ENCODE measurements around the gene CHAD. TPM values are rescaled to one million over a fixed set of nuclear protein-coding genes. Genes with fewer than 3 reads are reported as not detected.
"Not testable (repeated sequence)": the region's sequence is repeated elsewhere in the genome, so short reads cannot be mapped to it uniquely, and the experiment has no call there.

The CHAD gene
- total RNA-seq, 1 donor from 2014 or later: not detected

DNA sequence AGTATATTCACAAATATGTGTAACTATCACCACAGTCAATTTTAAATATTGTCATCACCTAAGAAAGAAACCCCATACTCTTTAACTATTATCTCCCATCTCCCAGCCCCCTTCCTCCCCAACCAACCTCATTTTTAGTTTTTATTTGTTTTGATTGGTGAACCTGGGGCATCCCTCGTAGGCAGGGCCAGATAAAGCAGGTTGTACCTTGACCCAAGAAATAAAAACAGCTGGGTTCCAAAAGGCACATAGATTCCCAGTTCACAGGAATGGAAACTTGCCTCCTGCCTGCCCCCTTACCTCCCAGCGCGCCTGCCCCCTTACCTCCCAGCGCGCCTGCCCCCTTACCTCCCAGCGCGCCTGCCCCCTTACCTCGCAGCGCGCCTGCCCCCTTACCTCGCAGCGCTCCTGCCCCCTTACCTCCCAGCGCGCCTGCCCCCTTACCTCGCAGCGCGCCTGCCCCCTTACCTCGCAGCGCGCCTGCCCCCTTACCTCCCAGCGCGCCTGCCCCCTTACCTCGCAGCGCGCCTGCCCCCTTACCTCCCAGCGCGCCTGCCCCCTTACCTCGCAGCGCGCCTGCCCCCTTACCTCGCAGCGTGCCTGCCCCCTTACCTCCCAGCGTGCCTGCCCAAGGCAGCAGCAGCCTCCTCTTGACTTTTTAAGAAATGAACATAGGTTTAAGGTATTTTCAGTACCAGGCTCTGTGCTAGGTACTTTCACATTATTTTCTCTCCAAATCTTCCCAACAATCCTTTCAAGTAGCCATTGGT is 7.3 kb upstream of the CHAD start:
- intact Hi-C loops (cut with micrococcal nuclease): loop anchor here (5.0 kb wide), 1 partner anchor 231 kb away; the partner anchor contains the start of gene ANKRD40

DNA sequence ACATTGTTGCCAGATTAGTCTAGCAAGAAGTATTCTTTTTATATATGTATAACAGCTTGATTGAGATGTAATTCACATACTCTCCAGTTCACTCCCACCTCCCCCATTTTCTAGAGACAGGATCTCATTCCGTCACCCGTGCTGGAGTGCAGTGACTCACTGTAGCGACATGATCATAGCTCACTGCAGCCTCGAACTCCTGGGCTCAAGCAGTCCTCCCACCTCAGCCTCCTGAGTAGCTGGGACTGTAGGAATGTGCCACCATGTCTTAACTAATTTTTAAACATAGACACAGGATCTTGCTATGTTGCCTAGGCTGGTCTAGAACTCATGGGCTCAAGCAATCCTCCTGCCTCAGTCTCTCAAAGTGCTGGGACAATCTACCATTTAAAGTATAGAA is 6.7 kb upstream of the CHAD start:
- intact Hi-C loops (cut with micrococcal nuclease): loop anchor here (5.0 kb wide), 1 partner anchor 232 kb away; the partner anchor contains the start of gene ANKRD40

DNA sequence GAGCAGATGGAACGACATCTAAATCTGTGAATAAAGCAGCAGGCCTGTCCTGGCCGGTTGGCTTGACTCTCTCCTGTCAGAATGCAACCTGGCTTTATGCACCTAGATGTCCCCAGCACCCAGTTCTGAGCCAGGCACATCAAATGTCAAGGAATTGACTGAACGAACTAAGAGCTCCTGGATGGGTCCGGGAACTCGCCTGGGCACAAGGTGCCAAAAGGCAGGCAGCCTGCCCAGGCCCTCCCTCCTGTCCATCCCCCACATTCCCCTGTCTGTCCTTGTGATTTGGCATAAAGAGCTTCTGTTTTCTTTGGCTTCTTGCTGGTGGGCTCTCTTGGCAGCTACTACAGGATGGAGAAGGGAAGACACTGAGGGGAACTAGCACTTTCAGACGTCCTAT is 5.8 kb upstream of the CHAD start:
- intact Hi-C loops (cut with micrococcal nuclease): no loop called here

DNA sequence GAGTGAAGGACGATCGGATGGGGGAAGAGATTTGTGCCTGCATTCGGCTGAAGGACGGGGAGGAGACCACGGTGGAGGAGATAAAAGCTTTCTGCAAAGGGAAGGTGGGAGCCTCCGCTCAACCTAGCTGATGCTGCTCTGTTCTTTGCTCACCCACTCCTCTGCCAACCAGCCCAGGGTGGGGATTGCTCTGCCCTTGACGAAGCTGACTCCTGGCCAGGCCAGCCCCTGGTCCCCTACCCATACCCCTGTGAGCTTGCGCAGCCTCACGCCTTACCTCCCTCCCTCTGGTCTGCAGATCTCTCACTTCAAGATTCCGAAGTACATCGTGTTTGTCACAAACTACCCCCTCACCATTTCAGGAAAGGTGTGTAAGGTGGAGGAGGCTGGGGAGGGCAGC is 5.2 kb upstream of the CHAD start:
- intact Hi-C loops (cut with micrococcal nuclease): no loop called here

DNA sequence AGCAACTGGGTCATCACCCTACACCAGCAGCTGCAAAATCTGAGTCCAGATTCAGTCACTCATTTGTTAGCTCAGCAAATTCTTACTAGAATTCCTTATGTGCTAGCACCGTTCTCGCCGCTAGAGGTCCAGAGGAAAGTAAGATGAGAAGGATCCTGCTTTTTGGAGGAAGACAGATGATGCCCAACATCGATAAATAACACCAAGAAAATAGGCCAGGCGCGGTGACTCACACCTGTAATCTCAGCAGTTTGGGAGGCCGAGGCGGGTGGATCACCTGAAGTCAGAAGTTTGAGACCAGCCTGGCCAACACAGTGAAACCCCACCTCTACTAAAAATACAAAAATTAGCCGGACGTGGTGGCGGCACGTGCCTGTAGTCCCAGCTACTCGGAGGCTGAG is 4.1 kb upstream of the CHAD start:
- intact Hi-C loops (cut with micrococcal nuclease): not testable (repeated sequence)

DNA sequence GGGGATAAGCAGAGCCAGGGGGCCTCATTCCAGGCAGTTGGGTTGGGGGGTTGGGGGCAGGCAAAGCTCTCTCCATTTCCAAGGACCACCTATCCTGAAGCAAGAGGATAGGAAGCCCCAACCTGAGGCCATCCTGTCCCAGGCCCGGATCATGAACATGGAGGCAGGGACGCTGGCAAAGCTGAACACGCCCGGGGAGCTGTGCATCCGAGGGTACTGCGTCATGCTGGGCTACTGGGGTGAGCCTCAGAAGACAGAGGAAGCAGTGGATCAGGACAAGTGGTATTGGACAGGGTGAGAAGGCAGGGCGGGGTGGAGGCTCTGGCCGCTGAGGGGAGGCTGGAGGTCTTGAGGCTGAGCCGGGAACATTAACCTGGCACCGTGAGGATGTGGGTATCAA is 3.6 kb upstream of the CHAD start:
- intact Hi-C loops (cut with micrococcal nuclease): no loop called here

DNA sequence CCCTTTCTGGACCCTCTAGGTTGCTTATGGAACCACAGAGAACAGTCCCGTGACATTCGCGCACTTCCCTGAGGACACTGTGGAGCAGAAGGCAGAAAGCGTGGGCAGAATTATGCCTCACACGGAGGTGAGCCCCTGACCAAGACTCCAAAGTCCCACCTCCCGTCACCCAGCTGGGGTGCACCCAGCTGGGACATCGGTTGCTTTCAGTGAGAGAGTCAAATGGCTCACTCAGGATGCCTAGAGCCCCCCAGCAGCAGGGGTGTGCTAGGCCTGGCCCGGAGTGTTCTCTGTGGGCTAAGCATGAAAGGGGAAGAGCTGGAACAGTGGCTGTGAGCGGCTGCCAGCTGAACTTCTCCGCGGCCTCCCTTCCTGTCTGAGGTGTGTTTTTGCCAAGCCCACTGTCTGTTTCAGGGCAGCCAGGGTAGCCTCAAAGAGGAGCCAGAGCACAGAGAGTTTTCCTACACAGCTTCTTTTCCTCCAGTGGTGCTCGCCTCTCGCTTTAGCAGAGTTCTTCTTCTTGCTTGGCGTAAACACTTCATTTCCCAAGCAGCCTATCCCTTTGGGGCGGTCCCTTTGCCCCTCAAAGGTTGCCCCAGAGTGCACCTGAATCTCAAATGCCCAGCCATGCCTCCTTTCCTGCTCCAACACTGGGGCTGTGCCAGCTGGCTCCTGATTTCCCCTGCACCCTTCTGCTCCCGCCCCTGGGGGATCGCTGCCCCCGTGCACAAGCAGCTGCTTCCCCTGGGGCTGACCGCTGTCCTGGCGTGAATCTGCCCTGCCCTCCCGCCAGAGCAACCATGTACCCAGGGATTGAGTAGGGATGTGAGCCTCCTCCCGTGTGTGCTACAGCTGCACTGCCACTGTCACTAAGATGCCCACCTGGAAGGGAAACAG is 2.6 kb upstream of the CHAD start:
- intact Hi-C loops (cut with micrococcal nuclease): no loop called here

DNA sequence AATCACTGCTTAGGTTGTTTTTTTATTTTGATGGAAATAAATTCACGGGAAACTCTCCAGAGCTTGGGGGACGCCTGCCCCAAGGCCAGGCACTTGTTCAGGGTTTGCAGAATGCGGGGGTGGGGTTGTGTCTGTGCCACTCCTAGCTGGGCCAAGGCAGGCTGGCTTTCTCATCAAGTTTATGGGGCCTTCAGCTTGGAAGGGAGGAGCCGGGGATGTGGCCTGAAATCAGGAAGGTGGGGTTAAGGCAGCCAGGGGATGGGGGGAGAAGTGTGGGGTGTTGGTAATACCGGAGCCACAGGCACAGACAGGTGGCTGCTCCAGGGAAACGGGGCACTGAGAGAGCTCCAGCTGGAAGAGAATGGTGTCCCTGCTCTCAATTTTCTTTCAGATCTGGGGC is 1.7 kb upstream of the CHAD start:
- intact Hi-C loops (cut with micrococcal nuclease): no loop called here

DNA sequence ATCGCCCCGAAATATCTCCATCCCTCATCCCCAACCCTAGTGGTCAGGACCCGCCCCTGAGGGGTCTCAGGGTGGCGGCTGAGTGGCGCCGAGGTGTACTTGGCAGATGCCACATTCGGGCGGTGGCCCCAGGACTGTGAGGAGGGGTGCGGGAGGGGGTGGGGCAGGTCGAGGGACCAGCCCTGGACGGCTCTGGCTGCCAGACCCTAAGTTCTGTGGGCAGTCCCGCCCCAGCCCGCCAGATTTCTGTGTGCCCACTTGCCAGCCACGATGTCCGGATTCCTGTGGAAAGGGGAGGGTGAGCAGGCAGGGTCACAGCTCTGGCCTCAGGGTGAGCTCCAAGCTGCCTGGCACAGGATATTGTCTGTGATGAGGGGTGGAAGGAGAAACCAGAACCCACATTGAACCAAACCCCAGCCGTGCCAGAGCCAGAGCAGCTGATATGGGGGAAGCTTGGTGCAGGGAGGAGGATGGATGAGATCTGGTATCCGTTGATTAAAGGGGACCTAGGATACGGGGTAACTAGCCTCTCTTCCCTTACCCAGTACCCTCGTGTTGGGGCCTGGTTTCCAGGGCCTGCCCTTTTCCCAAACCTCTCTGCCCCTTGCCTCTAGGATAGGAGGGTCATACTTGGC is 1.1 kb upstream of the CHAD start:
- intact Hi-C loops (cut with micrococcal nuclease): no loop called here

DNA sequence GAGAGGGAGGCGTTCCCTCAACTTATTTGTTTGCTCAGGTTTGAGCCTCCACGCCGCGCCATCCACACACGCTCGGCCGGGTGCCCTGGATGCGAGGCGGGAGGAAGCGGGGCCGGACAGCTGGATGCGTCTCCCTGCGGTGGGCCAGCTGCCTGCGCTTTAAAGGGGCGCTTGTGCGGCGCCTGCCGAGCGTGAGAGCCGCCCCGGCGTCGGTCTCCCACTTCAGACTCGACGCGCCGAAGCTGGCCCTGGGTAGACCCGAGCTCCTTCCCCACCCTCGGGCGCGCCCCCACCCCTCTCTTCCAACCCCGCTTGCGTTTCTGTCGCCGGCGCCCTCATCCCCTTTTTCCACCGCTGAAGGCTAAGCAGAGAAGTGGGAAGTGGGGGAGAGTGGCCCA is 527 bp upstream of the CHAD start:
- intact Hi-C loops (cut with micrococcal nuclease): no loop called here

DNA sequence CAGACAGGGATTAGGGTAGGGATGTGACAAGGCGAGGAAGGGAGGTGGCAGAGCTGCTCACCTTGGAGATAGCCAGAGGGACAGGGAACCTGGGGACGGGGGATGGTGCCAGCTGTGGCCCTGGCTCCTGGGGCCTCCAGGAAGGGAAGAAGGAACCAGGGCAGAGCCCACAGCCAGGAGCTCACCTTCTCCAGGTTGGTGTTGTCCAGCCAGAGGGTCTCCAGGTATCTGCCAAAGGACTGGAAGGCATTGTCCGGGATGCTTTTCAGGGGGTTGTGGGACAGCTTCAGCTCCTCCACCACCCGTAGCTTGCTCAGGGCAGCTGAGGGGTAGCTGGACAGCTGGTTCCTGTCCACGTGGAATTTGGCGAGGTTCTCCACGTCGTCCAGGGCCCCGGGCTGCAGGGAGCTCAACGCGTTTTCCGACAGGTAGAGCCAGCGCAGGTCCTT is 801 bp downstream of the CHAD start:
- intact Hi-C loops (cut with micrococcal nuclease): no loop called here

DNA sequence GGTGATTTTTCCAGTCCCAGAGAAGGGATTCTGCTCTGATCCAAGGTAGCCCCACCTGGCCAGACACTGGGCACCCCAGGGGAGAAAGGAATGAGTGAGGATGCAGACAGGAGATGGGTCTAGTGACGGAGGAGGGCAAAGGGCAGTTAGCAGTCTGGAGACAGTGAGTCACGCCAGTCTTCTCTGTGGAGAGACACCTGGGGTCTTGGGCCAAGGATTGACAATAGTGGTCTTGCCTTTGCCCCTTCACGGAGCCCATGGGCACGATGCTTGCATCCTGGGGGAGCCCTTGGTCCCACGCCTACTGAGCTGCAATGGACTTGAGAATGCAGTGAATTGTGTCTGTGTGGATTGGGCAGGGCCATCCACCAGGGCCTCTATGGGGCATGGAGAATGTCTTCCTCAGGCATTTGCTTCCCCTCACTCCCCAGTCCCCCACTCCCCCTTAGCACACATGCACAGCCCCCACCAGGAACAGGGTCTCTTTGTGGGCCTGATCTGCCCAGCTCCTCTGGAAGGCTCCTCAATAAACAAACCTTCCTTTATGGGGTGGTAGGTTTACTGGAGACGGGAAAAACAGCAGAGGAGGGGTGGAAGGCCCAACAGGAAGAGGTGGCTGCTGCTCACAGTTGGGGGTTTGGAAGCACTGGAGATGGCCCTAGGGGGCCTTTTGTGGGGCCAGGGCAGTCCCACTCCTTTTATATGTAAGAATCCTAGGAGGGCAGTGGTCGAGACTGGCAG is 1.4 kb downstream of the CHAD start:
- intact Hi-C loops (cut with micrococcal nuclease): no loop called here

DNA sequence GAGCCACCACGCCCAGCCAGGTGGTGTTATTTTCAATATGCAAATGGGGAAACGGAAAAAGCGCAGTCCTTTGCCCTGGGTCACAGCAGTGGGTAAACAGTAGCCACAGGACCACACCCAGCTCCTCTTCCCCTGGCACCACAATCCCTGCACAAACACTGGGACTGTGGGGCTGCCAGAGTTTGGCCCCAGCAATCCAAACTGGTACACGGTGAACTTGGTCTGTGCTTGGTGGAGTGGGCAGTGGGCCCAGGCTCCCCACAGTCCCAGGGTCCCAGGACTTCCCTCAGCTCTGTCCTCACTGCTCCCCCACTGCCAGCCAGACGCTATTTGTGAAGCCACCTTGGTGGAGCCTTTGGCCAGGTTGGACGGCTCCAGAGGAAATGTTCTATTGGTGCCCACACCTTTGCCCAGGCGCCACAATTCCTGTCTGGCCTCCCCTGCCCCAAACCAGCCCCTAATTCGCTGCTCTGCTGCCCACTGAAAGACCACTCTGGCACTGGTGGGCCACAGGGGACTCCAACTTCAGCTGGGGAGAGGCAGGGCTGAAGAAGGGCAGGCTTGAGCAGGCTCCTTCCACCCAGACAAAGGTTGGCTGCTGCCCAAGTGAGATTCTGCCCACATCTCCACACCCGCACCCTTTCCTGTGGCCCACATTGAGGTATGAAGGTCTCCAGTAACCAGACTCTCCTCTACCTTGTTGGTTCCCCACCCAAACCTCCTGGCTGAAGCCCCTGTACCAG is 2.1 kb downstream of the CHAD start:
- intact Hi-C loops (cut with micrococcal nuclease): no loop called here

DNA sequence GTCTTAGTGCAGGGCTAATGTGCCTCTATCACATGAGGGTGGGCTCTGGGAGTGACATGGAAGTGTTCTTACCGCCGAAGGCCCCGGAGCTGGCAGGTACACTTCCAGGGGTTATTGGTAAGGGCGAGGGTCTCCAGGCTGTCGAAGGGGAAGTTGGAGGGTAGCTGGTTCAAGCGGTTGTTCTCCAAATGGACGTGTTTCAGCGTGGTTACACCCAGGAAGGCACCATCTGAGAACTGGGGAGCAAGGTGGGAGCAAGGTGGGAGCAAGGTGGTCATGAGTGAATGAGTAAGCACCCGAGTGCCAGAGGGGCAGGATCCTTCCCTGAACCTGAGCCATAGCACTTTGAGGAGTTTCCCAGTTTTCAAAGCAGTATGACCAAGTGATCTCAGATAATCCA is 3.0 kb downstream of the CHAD start:
- intact Hi-C loops (cut with micrococcal nuclease): no loop called here

DNA sequence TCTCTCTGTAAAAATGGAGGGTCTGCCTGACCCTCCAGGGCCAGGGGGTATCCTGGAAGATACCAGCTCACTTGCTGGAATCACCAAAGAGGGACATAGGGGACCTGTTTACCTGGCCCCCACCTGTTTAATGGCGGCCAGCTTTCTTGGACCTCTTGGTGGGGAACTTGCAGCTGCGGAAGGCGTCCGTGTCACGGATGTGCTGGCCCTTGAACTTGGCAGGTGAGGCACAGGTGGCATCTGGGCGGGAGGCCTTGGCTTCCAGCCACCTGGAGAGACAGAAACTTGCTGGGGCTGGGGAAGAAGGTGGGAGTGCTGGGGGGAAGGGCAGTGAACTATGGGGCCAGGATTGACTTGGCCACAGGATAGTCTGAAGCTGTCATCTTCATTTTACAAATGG is 3.5 kb downstream of the CHAD start:
- intact Hi-C loops (cut with micrococcal nuclease): no loop called here

DNA sequence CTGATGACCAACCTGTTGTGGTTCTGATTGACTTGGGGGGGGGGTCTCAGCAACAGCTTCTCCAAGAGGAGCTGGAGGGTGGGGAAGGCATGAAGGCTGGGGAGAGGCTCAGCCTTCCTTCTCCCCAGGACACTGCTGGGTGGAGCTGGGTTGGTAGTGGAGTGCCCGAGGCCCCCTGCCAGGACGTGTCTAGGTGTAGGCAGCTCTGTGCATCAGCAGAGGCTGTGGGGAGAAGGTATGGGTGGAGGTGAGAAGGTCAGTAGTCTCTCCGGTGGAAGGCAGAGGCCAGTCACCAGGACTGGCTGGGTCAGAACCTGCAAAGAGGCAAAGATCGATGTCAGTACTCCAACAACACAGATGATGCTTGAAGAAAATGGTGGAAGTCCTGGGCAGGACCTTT is 3.9 kb downstream of the CHAD start:
- intact Hi-C loops (cut with micrococcal nuclease): no loop called here

DNA sequence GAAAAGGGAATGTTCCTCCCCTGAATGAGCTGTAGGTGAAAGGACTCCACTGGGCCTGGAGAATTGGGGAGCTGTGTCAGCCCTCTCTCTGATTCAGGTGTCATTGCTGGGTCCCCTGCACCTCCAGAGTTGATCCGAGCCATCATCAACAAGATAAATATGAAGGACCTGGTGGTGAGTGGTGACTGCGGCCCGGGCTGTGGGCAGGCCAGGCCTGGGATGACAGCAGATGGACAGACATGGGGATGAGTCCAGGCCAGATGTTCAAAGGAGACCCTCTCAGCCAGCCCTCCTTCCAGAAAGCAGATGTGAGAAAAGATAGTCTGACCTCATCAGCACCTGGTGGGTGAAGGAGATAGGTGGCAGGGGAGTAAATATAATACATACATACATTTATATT is 4.6 kb downstream of the CHAD start:
- intact Hi-C loops (cut with micrococcal nuclease): no loop called here

DNA sequence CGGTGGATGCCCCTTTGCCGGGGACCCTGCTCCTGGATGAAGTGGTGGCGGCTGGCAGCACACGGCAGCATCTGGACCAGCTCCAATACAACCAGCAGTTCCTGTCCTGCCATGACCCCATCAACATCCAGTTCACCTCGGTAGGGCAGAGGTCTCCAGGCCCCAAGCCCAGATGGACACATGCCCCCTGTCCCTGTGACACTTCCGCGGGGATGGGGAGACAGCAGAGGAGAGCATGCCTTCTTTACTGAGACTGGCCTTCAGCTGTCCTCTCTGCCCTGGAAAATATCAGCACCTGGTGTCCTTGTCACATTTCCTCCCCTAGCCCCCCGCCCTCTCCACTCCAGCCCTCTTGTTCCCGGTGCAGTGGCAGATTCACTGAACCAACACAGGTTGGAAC is 6.2 kb downstream of the CHAD start:
- intact Hi-C loops (cut with micrococcal nuclease): no loop called here

DNA sequence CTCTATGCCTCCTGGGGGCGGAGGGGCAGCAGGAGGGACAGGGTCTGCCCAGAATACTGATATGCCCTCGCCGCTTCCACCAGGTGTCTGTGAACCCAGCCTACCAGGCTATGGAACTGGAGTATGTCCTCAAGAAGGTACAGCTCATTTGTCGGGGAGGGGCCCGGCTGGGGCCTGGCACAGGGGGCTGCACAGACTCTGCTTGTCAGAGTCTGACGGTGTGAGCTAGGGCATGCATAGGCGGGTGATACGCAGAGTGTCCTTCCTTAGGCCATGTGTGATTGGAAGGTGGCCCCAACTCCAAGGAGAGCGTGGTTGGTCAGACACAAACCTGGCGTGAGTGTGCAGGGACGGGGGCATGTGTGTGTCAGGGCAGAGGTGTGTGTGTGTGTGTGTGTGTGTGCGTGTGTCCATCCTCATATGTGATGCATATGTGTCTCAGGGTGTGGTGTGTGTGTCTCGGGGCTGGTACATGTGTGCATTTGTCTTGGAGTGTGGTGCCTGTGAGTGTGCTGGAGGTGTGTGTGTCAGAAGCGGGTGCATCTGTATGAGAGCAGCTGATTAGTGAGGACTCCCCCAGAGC is 7.0 kb downstream of the CHAD start:
- intact Hi-C loops (cut with micrococcal nuclease): no loop called here

DNA sequence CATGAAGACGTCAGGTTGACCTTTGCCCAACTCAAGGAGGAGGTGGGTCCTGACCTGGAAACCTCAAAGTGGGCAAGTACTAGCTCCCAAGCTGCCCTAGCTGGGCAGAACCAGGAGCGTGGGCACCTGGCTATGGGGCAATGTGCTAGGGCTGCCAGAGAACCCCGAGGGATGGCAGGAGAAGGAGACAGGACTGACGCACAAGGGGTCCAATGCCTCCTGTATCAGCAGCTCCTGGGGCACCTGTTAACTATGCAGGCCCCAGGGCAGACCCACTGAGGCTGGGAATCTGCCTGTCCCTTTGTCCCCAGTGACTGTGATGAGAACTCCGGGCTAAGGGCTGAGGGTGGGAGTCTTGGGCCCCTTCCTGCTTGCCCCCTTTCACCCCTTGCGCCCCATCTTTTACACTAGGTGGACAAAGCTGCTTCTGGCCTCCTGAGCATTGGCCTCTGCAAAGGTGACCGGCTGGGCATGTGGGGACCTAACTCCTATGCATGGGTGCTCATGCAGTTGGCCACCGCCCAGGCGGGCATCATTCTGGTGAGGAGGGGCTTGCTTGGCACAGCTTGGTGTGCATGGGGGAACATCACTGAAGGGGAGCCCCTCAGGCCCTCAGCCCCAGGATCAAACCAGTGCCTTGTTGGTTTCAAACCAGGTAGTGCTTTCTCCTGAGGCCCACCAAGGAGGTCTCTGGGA is 7.7 kb downstream of the CHAD start:
- intact Hi-C loops (cut with micrococcal nuclease): no loop called here

All from T-helper 2 cell treated with Interferon-gamma antibody and Interleukin-4, amounts not matched to agents 100 ng/mL and 5 ng/mL, for 36 hours (primary cell).